Right atrium auricular region (tissue), 2 donors: ENCODE data around the gene GUCY2F. TPM values are rescaled to one million over a fixed set of nuclear protein-coding genes. Genes with fewer than 3 reads are reported as not detected.

Experiments
- DNase-seq: peaks from one replicate; pipeline ENCODE4 v3.0.0-alpha.2; 2019; ENCODE audit warnings: low spot score
- H3K27ac ChIP-seq, 2 donors: fragments of 200-600 bp; sonication (generic); 1 replicate in 1 of 2; 2 replicates in 1 of 2; pipeline ENCODE4 v1.5.1; 2016 to 2019
- H3K27me3 ChIP-seq, 2 donors: fragments of 200-600 bp; sonication (generic); one replicate each; pipeline versions ENCODE4 v1.5.1 to v1.6.0; 2017 to 2019
- H3K36me3 ChIP-seq: fragments of 200-600 bp; sonication (generic); one replicate; pipeline ENCODE4 v1.5.1; 2016
- H3K4me1 ChIP-seq, 2 donors: fragments of 200-600 bp; sonication (generic); one replicate each; pipeline versions ENCODE4 v1.5.1 to v1.6.0; 2017 to 2019
- H3K4me3 ChIP-seq, 2 donors: fragments of 200-600 bp; sonication (generic); 1 replicate in 1 of 2; 2 replicates in 1 of 2; pipeline ENCODE4 v1.5.1; 2017 to 2019; ENCODE audit warnings: mild to moderate bottlenecking in 1 of 2, moderate library complexity in 1 of 2
- H3K9me3 ChIP-seq, 2 donors: fragments of 200-600 bp; sonication (generic); one replicate each; pipeline ENCODE4 v1.5.1; 2019
- CTCF ChIP-seq, 2 donors: fragments of 200-600 bp; sonication (generic); IDR thresholded peaks; one replicate each; pipeline ENCODE4 v1.5.1; 2019; ENCODE audit warnings: antibody characterized with exemption in 2 of 2
- total RNA-seq, 2 donors: library from RNA; depleted of rRNA; stranded (reverse); fragments of >200 nt; gene quantifications; one replicate each; pipeline ENCODE4 v1.1.0, GENCODE V29; 2016

The GUCY2F gene
- total RNA-seq, 2 donors from 2014 or later = not detected

GRCh38 chrX:109343671-109344070 is 138.2 kb downstream of the GUCY2F start:
- Histone ChIP-seq H3K9me3 (peaks cover 0 to 4% of the 10 kb centered on the region in 2 donors), H3K27ac (no peak overlapping the region), H3K4me1 (no peaks in the 10 kb centered on the region), H3K4me3 (no peak overlapping the region), H3K36me3 (no peaks in the 10 kb centered on the region), H3K27me3 (no peaks in the 10 kb centered on the region)
- TF ChIP-seq CTCF (IDR thresholded peaks at IDR 0.05) = no peak
- no peak for DNase-seq

GRCh38 chrX:109336141-109336540 is 145.7 kb downstream of the GUCY2F start:
- H3K27me3 ChIP-seq = no peaks in the 10 kb centered on the region
- no peaks in the 10 kb centered on the region for H3K4me1 ChIP-seq
- TF ChIP-seq CTCF (IDR thresholded peaks at IDR 0.05) = no peak
- no peak overlapping the region for H3K4me3 ChIP-seq
- DNase-seq = no peak
- H3K9me3 ChIP-seq = peaks cover 18 to 31% of the 10 kb centered on the region in 2 donors
- H3K36me3 ChIP-seq = no peaks in the 10 kb centered on the region
- H3K27ac ChIP-seq = no peak overlapping the region

GRCh38 chrX:109327251-109327650 is 154.6 kb downstream of the GUCY2F start:
- H3K9me3 ChIP-seq = peaks cover 0 to 31% of the 10 kb centered on the region in 2 donors
- no peak for TF ChIP-seq CTCF (IDR thresholded peaks at IDR 0.05)
- H3K36me3 ChIP-seq = no peaks in the 10 kb centered on the region
- no peak overlapping the region for H3K27ac ChIP-seq
- H3K4me3 ChIP-seq = no peak overlapping the region
- no peaks in the 10 kb centered on the region for H3K27me3 ChIP-seq
- no peak for DNase-seq
- no peaks in the 10 kb centered on the region for H3K4me1 ChIP-seq

Other genes with a start within 250 kb of the GUCY2F start
- gene NXT2, start 54.8 kb upstream of the GUCY2F start, total RNA-seq = 1 to 10 TPM; 2.6 to 3.8 TPM
- under 1 TPM in 1 of 2 donors, not detected in 1; 0.63 TPM for gene KCNE5, start 143.1 kb upstream of the GUCY2F start, total RNA-seq